Naive B cell (primary cell): ENCODE measurements around the gene FOLR3. TPM values are rescaled to one million over a fixed set of nuclear protein-coding genes. Genes with fewer than 3 reads are reported as not detected.
A peak's percentile ranks its signal among the peaks of the same experiment; 100 is the strongest.
"Not testable (repeated sequence)": the region's sequence is repeated elsewhere in the genome, so short reads cannot be mapped to it uniquely, and the experiment has no call there.

ENCODE experiments used
- ATAC-seq, 2 donors: fragments of 150-1000 bp; cut with Tn5 transposase; 2 replicates each; pipeline ENCODE4 v1.10.0; 2021; ENCODE audit warnings: low read depth in 2 of 2, mild to moderate bottlenecking in 2 of 2, moderate library complexity in 2 of 2
- DNase-seq: peaks from one replicate; pipeline ENCODE4 v3.0.0; 2022
- H3K27ac Mint-ChIP-seq, 6 donors: one replicate each; pipeline ENCODE4 v1.8.0; 2020 to 2022; ENCODE audit warnings: mild to moderate bottlenecking in 6 of 6, mixed read lengths in 6 of 6, moderate library complexity in 5 of 6, inconsistent platforms in 2 of 6
- H3K27me3 Mint-ChIP-seq, 3 donors: one replicate each; pipeline ENCODE4 v1.8.0; 2021 to 2022; ENCODE audit warnings: mixed read lengths in 3 of 3, mild to moderate bottlenecking in 1 of 3
- H3K36me3 Mint-ChIP-seq, 2 donors: one replicate each; pipeline ENCODE4 v1.8.0; 2020 to 2022; ENCODE audit warnings: mixed read lengths in 2 of 2, inconsistent platforms in 1 of 2, mild to moderate bottlenecking in 1 of 2
- H3K4me1 Mint-ChIP-seq, 3 donors: one replicate each; pipeline ENCODE4 v1.8.0; 2020 to 2022; ENCODE audit warnings: mixed read lengths in 3 of 3, inconsistent platforms in 1 of 3, mild to moderate bottlenecking in 1 of 3, moderate library complexity in 1 of 3
- H3K4me3 Mint-ChIP-seq, 8 donors: one replicate each; pipeline ENCODE4 v1.8.0; 2020 to 2022; ENCODE audit warnings: mild to moderate bottlenecking in 8 of 8, mixed read lengths in 8 of 8, moderate library complexity in 8 of 8, inconsistent platforms in 2 of 8
- H3K9me3 Mint-ChIP-seq, 7 donors: one replicate each; pipeline ENCODE4 v1.8.0; 2020 to 2022; ENCODE audit warnings: mixed read lengths in 7 of 7, mild to moderate bottlenecking in 5 of 7, inconsistent platforms in 2 of 7, moderate library complexity in 1 of 7
- polyA plus RNA-seq, 6 donors: library from polyadenylated mRNA; unstranded; fragments of 300-500 nt; fragmentation: Illumina TruSeq; gene quantifications; one replicate each; pipeline ENCODE4 v1.2.3, GENCODE V29; 2021; ENCODE audit warnings: low read depth in 6 of 6

FOLR3 gene
- polyA plus RNA-seq, 6 donors from 2014 or later: 0.51 to 0.75 TPM; not detected in 4

GRCh38 chr11:72132646-72133045 is 2.9 kb upstream of the FOLR3 start:
- ATAC-seq: no peak
- peak overlapping the region in 1 of 6 donors; percentile 16 for H3K27ac Mint-ChIP-seq
- H3K27me3 Mint-ChIP-seq: peaks cover 14 to 39% (median 37%) of the 10 kb centered on the region in 3 donors
- no peak overlapping the region for H3K4me3 Mint-ChIP-seq
- peaks cover 8 to 22% (median 17%) of the 10 kb centered on the region in 7 donors for H3K9me3 Mint-ChIP-seq
- no peak for DNase-seq
- no peaks in the 10 kb centered on the region for H3K4me1 Mint-ChIP-seq
- peaks cover 14 to 15% of the 10 kb centered on the region in 2 donors for H3K36me3 Mint-ChIP-seq

- Mint-ChIP-seq H3K4me3 (no peak overlapping the region), H3K27me3 (peaks cover 10 to 34% (median 34%) of the 10 kb centered on the region in 3 donors), H3K27ac (no peak overlapping the region), H3K9me3 (peaks cover 0 to 2% (median 0%) of the 10 kb centered on the region in 7 donors), H3K4me1 (no peaks in the 10 kb centered on the region), H3K36me3 (no peaks in the 10 kb centered on the region)
- DNase-seq: no peak
- ATAC-seq: no peak
Measured at GRCh38 chr11:72135891-72136683, 562 bp downstream of the FOLR3 start.

GRCh38 chr11:72136684-72137262 is 1.2 kb downstream of the FOLR3 start:
- ATAC-seq: no peak
- no peak overlapping the region for H3K4me3 Mint-ChIP-seq
- H3K27me3 Mint-ChIP-seq: peaks cover 15 to 41% (median 40%) of the 10 kb centered on the region in 3 donors
- H3K4me1 Mint-ChIP-seq: no peaks in the 10 kb centered on the region
- H3K36me3 Mint-ChIP-seq: no peaks in the 10 kb centered on the region
- DNase-seq: no peak
- H3K9me3 Mint-ChIP-seq: peaks cover 0 to 2% (median 0%) of the 10 kb centered on the region in 7 donors
- peak overlapping the region in 1 of 6 donors; percentile 38 for H3K27ac Mint-ChIP-seq

- H3K4me1 Mint-ChIP-seq: peaks cover 0 to 3% (median 3%) of the 10 kb centered on the region in 3 donors
- no peak overlapping the region for H3K27ac Mint-ChIP-seq
- no peaks in the 10 kb centered on the region for H3K9me3 Mint-ChIP-seq
- no peak overlapping the region for H3K4me3 Mint-ChIP-seq
- peaks cover 14 to 33% (median 32%) of the 10 kb centered on the region in 3 donors for H3K27me3 Mint-ChIP-seq
- ATAC-seq (no peak), DNase-seq (no peak)
- H3K36me3 Mint-ChIP-seq: no peaks in the 10 kb centered on the region
Measured at GRCh38 chr11:72138821-72139390, 3.4 kb downstream of the FOLR3 start.

GRCh38 chr11:72139500-72139899 is 4.0 kb downstream of the FOLR3 start:
- H3K4me1 Mint-ChIP-seq: peaks cover 0 to 5% (median 4%) of the 10 kb centered on the region in 3 donors
- DNase-seq: no peak
- H3K4me3 Mint-ChIP-seq: no peak overlapping the region
- H3K36me3 Mint-ChIP-seq: no peaks in the 10 kb centered on the region
- H3K27me3 Mint-ChIP-seq: peaks cover 16 to 33% (median 32%) of the 10 kb centered on the region in 3 donors
- H3K27ac Mint-ChIP-seq: no peak overlapping the region
- no peak for ATAC-seq
- H3K9me3 Mint-ChIP-seq: no peaks in the 10 kb centered on the region

- Mint-ChIP-seq H3K4me1 (peaks cover 0 to 5% (median 4%) of the 10 kb centered on the region in 3 donors), H3K27me3 (peaks cover 10 to 25% (median 24%) of the 10 kb centered on the region in 3 donors), H3K36me3 (no peaks in the 10 kb centered on the region), H3K27ac (no peak overlapping the region), H3K9me3 (no peaks in the 10 kb centered on the region), H3K4me3 (no peak overlapping the region)
- ATAC-seq (no peak), DNase-seq (no peak)
Measured at GRCh38 chr11:72140661-72141060, 5.1 kb downstream of the FOLR3 start.

- Mint-ChIP-seq H3K4me1 (peaks cover 0 to 5% (median 4%) of the 10 kb centered on the region in 3 donors), H3K27me3 (peaks cover 10 to 25% (median 24%) of the 10 kb centered on the region in 3 donors), H3K9me3 (no peaks in the 10 kb centered on the region), H3K36me3 (no peaks in the 10 kb centered on the region), H3K4me3 (no peak overlapping the region), H3K27ac (no peak overlapping the region)
- ATAC-seq (no peak), DNase-seq (no peak)
Measured at GRCh38 chr11:72141066-72141465, 5.5 kb downstream of the FOLR3 start.

GRCh38 chr11:72142086-72142485 is 6.6 kb downstream of the FOLR3 start:
- not testable (repeated sequence) for DNase-seq, H3K36me3 Mint-ChIP-seq, ATAC-seq, H3K4me3 Mint-ChIP-seq, H3K27ac Mint-ChIP-seq, H3K9me3 Mint-ChIP-seq, H3K4me1 Mint-ChIP-seq
- peaks cover 10 to 25% (median 24%) of the 10 kb centered on the region in 3 donors for H3K27me3 Mint-ChIP-seq

- not testable (repeated sequence) for H3K27ac Mint-ChIP-seq, H3K9me3 Mint-ChIP-seq, H3K4me3 Mint-ChIP-seq, H3K4me1 Mint-ChIP-seq, ATAC-seq, H3K36me3 Mint-ChIP-seq, DNase-seq
- peaks cover 10 to 25% (median 24%) of the 10 kb centered on the region in 3 donors for H3K27me3 Mint-ChIP-seq
Measured at GRCh38 chr11:72142543-72142942, 7.0 kb downstream of the FOLR3 start.

- no peak for ATAC-seq
- no peak overlapping the region for H3K27ac Mint-ChIP-seq
- H3K4me1 Mint-ChIP-seq: peaks cover 0 to 5% (median 4%) of the 10 kb centered on the region in 3 donors
- no peak overlapping the region for H3K4me3 Mint-ChIP-seq
- H3K9me3 Mint-ChIP-seq: no peaks in the 10 kb centered on the region
- no peaks in the 10 kb centered on the region for H3K36me3 Mint-ChIP-seq
- peaks cover 10 to 20% (median 16%) of the 10 kb centered on the region in 3 donors for H3K27me3 Mint-ChIP-seq
- no peak for DNase-seq
Measured at GRCh38 chr11:72144807-72145565, 9.5 kb downstream of the FOLR3 start.

- Mint-ChIP-seq H3K36me3 (no peaks in the 10 kb centered on the region), H3K27ac (peak overlapping the region in 2 of 6 donors; percentile 61 to 79), H3K4me3 (no peak overlapping the region), H3K27me3 (peaks cover 4 to 8% (median 7%) of the 10 kb centered on the region in 3 donors), H3K9me3 (no peaks in the 10 kb centered on the region), H3K4me1 (peaks cover 0 to 5% (median 4%) of the 10 kb centered on the region in 3 donors)
- DNase-seq (no peak), ATAC-seq (no peak)
Measured at GRCh38 chr11:72146625-72147024, 11.1 kb downstream of the FOLR3 start.

- no peaks in the 10 kb centered on the region for H3K4me1 Mint-ChIP-seq
- H3K27me3 Mint-ChIP-seq: peaks cover 0 to 17% (median 7%) of the 10 kb centered on the region in 3 donors
- no peak for ATAC-seq
- H3K9me3 Mint-ChIP-seq: no peaks in the 10 kb centered on the region
- no peak overlapping the region for H3K27ac Mint-ChIP-seq
- no peaks in the 10 kb centered on the region for H3K36me3 Mint-ChIP-seq
- no peak for DNase-seq
- H3K4me3 Mint-ChIP-seq: no peak overlapping the region
Measured at GRCh38 chr11:72150882-72151281, 15.4 kb downstream of the FOLR3 start.

- not testable (repeated sequence) for H3K4me3 Mint-ChIP-seq, DNase-seq, H3K27ac Mint-ChIP-seq, H3K9me3 Mint-ChIP-seq, H3K36me3 Mint-ChIP-seq, ATAC-seq, H3K4me1 Mint-ChIP-seq
- H3K27me3 Mint-ChIP-seq: peaks cover 0 to 20% (median 13%) of the 10 kb centered on the region in 3 donors
Measured at GRCh38 chr11:72153874-72154273, 18.3 kb downstream of the FOLR3 start.
